Naive thymus-derived CD4-positive, alpha-beta T cell (primary cell): ENCODE results near the gene SCAF1. TPM values are rescaled to one million over a fixed set of nuclear protein-coding genes. Genes with fewer than 3 reads are reported as not detected.

Experiments used
- ATAC-seq: fragments of 150-1000 bp; cut with Tn5 transposase; 2 replicates; pipeline ENCODE4 v1.10.0; 2021; ENCODE audit warnings: mild to moderate bottlenecking, moderate library complexity
- CTCF ChIA-PET: fragments of 350-600 bp; sonication (Branson Sonifier 250); formaldehyde crosslinking; loops from one replicate; lab custom pipeline; 2021; ENCODE audit warnings: antibody characterized with exemption; lab: Charles Lee
- POLR2A ChIA-PET: fragments of 350-600 bp; sonication (Branson Sonifier 250); formaldehyde crosslinking; loops from one replicate; lab custom pipeline; 2021; ENCODE audit warnings: antibody characterized with exemption, inconsistent platforms; lab: Charles Lee
- DNase-seq, 9 donors: peaks; one replicate each; pipeline versions ENCODE4 v3.0.0 to v3.0.0-alpha.2; 2020 to 2022; ENCODE audit warnings: mixed read lengths in 1 of 9
- H3K27ac ChIP-seq: one replicate; pipeline ENCODE4 v1.7.0; 2013; ENCODE audit warnings: mild to moderate bottlenecking, low read depth, low read length, moderate library complexity
- H3K27me3 ChIP-seq, 2 donors: one replicate each; pipeline ENCODE4 v1.7.0; 2013; ENCODE audit warnings: low read length in 2 of 2, mild to moderate bottlenecking in 2 of 2, moderate library complexity in 2 of 2; ENCODE audit not compliant: control insufficient read depth in 2 of 2, insufficient read depth in 2 of 2
- H3K36me3 ChIP-seq, 3 experiments: 1 replicate in 2 of 3; 2 replicates in 1 of 3; pipeline ENCODE4 v1.7.0; 2013; ENCODE audit warnings: low read length in 3 of 3, mild to moderate bottlenecking in 3 of 3, moderate library complexity in 1 of 3; ENCODE audit not compliant: insufficient read depth in 3 of 3, control insufficient read depth in 2 of 3
- H3K4me1 ChIP-seq, 2 donors: one replicate each; pipeline ENCODE4 v1.7.0; 2013; ENCODE audit warnings: low read length in 2 of 2, mild to moderate bottlenecking in 2 of 2, moderate library complexity in 1 of 2; ENCODE audit not compliant: control insufficient read depth in 2 of 2, insufficient read depth in 2 of 2
- H3K4me3 ChIP-seq: 2 replicates; pipeline ENCODE4 v1.7.0; 2013; ENCODE audit warnings: mild to moderate bottlenecking, low read length
- H3K9me3 ChIP-seq, 3 experiments: 1 replicate in 2 of 3; 2 replicates in 1 of 3; pipeline ENCODE4 v1.7.0; 2013; ENCODE audit warnings: low read length in 3 of 3; ENCODE audit not compliant: control insufficient read depth in 2 of 3
- H3K27ac Mint-ChIP-seq, 9 donors: one replicate each; pipeline ENCODE4 v1.8.0; 2020 to 2022; ENCODE audit warnings: mixed read lengths in 9 of 9, mild to moderate bottlenecking in 8 of 9, moderate library complexity in 5 of 9, inconsistent platforms in 2 of 9
- H3K27me3 Mint-ChIP-seq, 5 donors: one replicate each; pipeline ENCODE4 v1.8.0; 2021 to 2022; ENCODE audit warnings: mixed read lengths in 5 of 5, mild to moderate bottlenecking in 1 of 5
- H3K36me3 Mint-ChIP-seq, 5 donors: one replicate each; pipeline ENCODE4 v1.8.0; 2020 to 2022; ENCODE audit warnings: mixed read lengths in 5 of 5, mild to moderate bottlenecking in 3 of 5, inconsistent platforms in 1 of 5
- H3K4me1 Mint-ChIP-seq, 7 donors: one replicate each; pipeline ENCODE4 v1.8.0; 2020 to 2022; ENCODE audit warnings: mixed read lengths in 7 of 7, mild to moderate bottlenecking in 3 of 7, inconsistent platforms in 1 of 7
- H3K4me3 Mint-ChIP-seq, 10 donors: one replicate each; pipeline ENCODE4 v1.8.0; 2020 to 2022; ENCODE audit warnings: mild to moderate bottlenecking in 10 of 10, mixed read lengths in 10 of 10, moderate library complexity in 6 of 10, inconsistent platforms in 2 of 10
- H3K9me3 Mint-ChIP-seq, 11 donors: one replicate each; pipeline ENCODE4 v1.8.0; 2020 to 2022; ENCODE audit warnings: mixed read lengths in 11 of 11, mild to moderate bottlenecking in 4 of 11, inconsistent platforms in 1 of 11, moderate library complexity in 1 of 11
- intact Hi-C, 2 donors: fragments of 100-400 bp; cut with micrococcal nuclease; formaldehyde crosslinking; loops; one replicate each; pipeline ENCODE4 v1.15.1; 2023
- polyA plus RNA-seq, 2 donors: library from polyadenylated mRNA; unstranded; fragments of 300-500 nt; fragmentation: Illumina TruSeq; gene quantifications; one replicate each; pipeline ENCODE4 v1.2.3, GENCODE V29; 2021
- total RNA-seq, 6 experiments: library from RNA in 5 of 6; stranded (reverse) in 5 of 6; gene quantifications; 1 replicate in 5 of 6; 2 replicates in 1 of 6; pipeline ENCODE4 v1.2.3 and lab custom pipeline; 2021 to 2026

The SCAF1 gene
- total and polyA plus RNA-seq, 7 experiments from 2014 or later = 1.4 to 74.9 (median 42.0) TPM

GRCh38 chr19:49640113-49640898, 1.7 kb upstream of the SCAF1 start, which contains the start of gene RRAS:
RRAS (minus strand) TSS chr19:49640143; CDS start chr19:49640098, 45 bp downstream.
- peak within 1 kb of the TSS; percentile 86 to 98 (median 93) for H3K4me3 Mint-ChIP-seq
- peaks cover 0 to 6% (median 0%) of the 10 kb centered on the region in 5 donors for H3K27me3 Mint-ChIP-seq
- Histone ChIP-seq H3K27me3 (no peaks in the 10 kb centered on the region), H3K4me3 (peak within 1 kb of the TSS; percentile 64), H3K27ac (peak within 1 kb of the TSS; percentile 95), H3K4me1 (peaks cover 27 to 40% of the 10 kb centered on the region in 2 donors), H3K9me3 (no peaks in the 10 kb centered on the region), H3K36me3 (peaks cover 0 to 10% (median 0%) of the 10 kb centered on the region in 3 experiments)
- H3K4me1 Mint-ChIP-seq = peaks cover 57 to 67% (median 63%) of the 10 kb centered on the region in 7 donors
- ChIA-PET POLR2A (interaction anchor here (0.6 to 11.1 kb wide), 21 partner anchors 15 to 309 kb away, joined by 3 to 187 read pairs (median 5); partner anchors contain the start of genes AKT1S1, AP2A1, BCL2L12 and IRF3), CTCF (interaction anchor here (0.6 to 1.8 kb wide), 11 partner anchors 25 to 906 kb away, joined by 3 to 11 read pairs (median 4); partner anchors contain the start of genes BCL2L12, IRF3 and RCN3)
- ATAC-seq (peak; percentile 78), DNase-seq (peak; percentile 91 to 100 (median 99))
- H3K27ac Mint-ChIP-seq = peak within 1 kb of the TSS; percentile 93 to 99 (median 99)
- H3K9me3 Mint-ChIP-seq = peaks cover 0 to 2% (median 0%) of the 10 kb centered on the region in 11 donors
- peaks cover 0 to 5% (median 0%) of the 10 kb centered on the region in 5 donors for H3K36me3 Mint-ChIP-seq
- intact Hi-C loops = loop anchor here (1.0 to 10.0 kb wide), 21 partner anchors 25 to 1470 kb away; partner anchors contain the start of genes AKT1S1 (in 1 of the 2), BCL2L12 (in 1 of the 2), C19orf73 (in 1 of the 2) and CYTH2 (in 1 of the 2)

GRCh38 chr19:49642492-49643035, 555 bp downstream of the SCAF1 start:
- H3K4me1 ChIP-seq = peaks cover 27 to 40% of the 10 kb centered on the region in 2 donors
- Mint-ChIP-seq H3K4me3 (peak overlapping the region; percentile 86 to 98 (median 92)), H3K9me3 (no peaks in the 10 kb centered on the region), H3K27me3 (peaks cover 0 to 6% (median 0%) of the 10 kb centered on the region in 5 donors), H3K27ac (peak overlapping the region; percentile 91 to 99 (median 95)), H3K4me1 (peaks cover 59 to 75% (median 68%) of the 10 kb centered on the region in 7 donors), H3K36me3 (peaks cover 0 to 9% (median 0%) of the 10 kb centered on the region in 5 donors)
- H3K27ac ChIP-seq = peak overlapping the region; percentile 99
- intact Hi-C loops = loop anchor here (1.0 to 10.0 kb wide), 7 partner anchors 23 to 1175 kb away; partner anchors contain the start of genes BCL2L12 (in 1 of the 2), C19orf73 (in 1 of the 2), CYTH2 (in 1 of the 2) and DBP (in 1 of the 2)
- DNase-seq = no peak
- no peak for ATAC-seq
- peak overlapping the region; percentile 66 for H3K4me3 ChIP-seq
- ChIA-PET CTCF (interaction anchor here (0.6 to 1.4 kb wide), 3 partner anchors 30 to 1084 kb away, joined by 4 to 5 read pairs (median 5); no protein-coding TSS in a partner anchor), POLR2A (interaction anchor here (0.5 to 11.1 kb wide), 17 partner anchors 8 to 506 kb away, joined by 3 to 187 read pairs (median 4); partner anchors contain the start of genes AP2A1, BCL2L12, CD37 and IRF3)
- no peaks in the 10 kb centered on the region for H3K27me3 ChIP-seq
- no peaks in the 10 kb centered on the region for H3K9me3 ChIP-seq
- H3K36me3 ChIP-seq = peaks cover 0 to 32% (median 0%) of the 10 kb centered on the region in 3 experiments

GRCh38 chr19:49643466-49643865, 1.5 kb downstream of the SCAF1 start:
- Histone ChIP-seq H3K27me3 (no peaks in the 10 kb centered on the region), H3K27ac (peak overlapping the region; percentile 99), H3K4me1 (peaks cover 27 to 32% of the 10 kb centered on the region in 2 donors), H3K9me3 (no peaks in the 10 kb centered on the region), H3K4me3 (no peak overlapping the region), H3K36me3 (peaks cover 0 to 37% (median 0%) of the 10 kb centered on the region in 3 experiments)
- ATAC-seq = no peak
- H3K4me3 Mint-ChIP-seq = peak overlapping the region; percentile 86 to 98 (median 92)
- ChIA-PET POLR2A (interaction anchor here (1.0 to 11.1 kb wide), 5 partner anchors 9 to 63 kb away, joined by 3 to 187 read pairs (median 4); partner anchors contain the start of genes BCL2L12, IRF3, NOSIP and PRMT1), CTCF (interaction anchor here (1.0 to 1.4 kb wide), 3 partner anchors 29 to 136 kb away, joined by 3 to 7 read pairs (median 5); no protein-coding TSS in a partner anchor)
- H3K27me3 Mint-ChIP-seq = peaks cover 0 to 5% (median 0%) of the 10 kb centered on the region in 5 donors
- peaks cover 50 to 66% (median 59%) of the 10 kb centered on the region in 7 donors for H3K4me1 Mint-ChIP-seq
- H3K36me3 Mint-ChIP-seq = peaks cover 0 to 9% (median 0%) of the 10 kb centered on the region in 5 donors
- no peaks in the 10 kb centered on the region for H3K9me3 Mint-ChIP-seq
- peak overlapping the region; percentile 34 to 99 (median 91) for H3K27ac Mint-ChIP-seq
- DNase-seq = no peak
- intact Hi-C loops = loop anchor here (2.0 to 10.0 kb wide), 6 partner anchors 165 to 1176 kb away; partner anchors contain the start of genes C19orf73 (in 1 of the 2), CYTH2 (in 1 of the 2), DBP (in 1 of the 2) and FAM83E (in 1 of the 2)

- peaks cover 0 to 14% (median 0%) of the 10 kb centered on the region in 5 donors for H3K36me3 Mint-ChIP-seq
- intact Hi-C loops = loop anchor here in 1 of 2 donors (10.0 kb wide), 1 partner anchor 1031 kb away; the partner anchor contains the start of genes FAM83E, RPL18 and SPHK2
- H3K27ac Mint-ChIP-seq = peak overlapping the region in 2 of 9 donors; percentile 25 to 67
- DNase-seq (no peak), ATAC-seq (no peak)
- H3K9me3 ChIP-seq = no peaks in the 10 kb centered on the region
- H3K27me3 Mint-ChIP-seq = peaks cover 0 to 2% (median 0%) of the 10 kb centered on the region in 5 donors
- CTCF ChIA-PET = no interaction called here
- POLR2A ChIA-PET = interaction anchor here (1.2 to 11.1 kb wide), 2 partner anchors 17 to 55 kb away, joined by 4 to 187 read pairs; partner anchors contain the start of genes BCL2L12, IRF3 and PRR12
- H3K4me1 Mint-ChIP-seq = peaks cover 35 to 46% (median 43%) of the 10 kb centered on the region in 7 donors
- no peaks in the 10 kb centered on the region for H3K9me3 Mint-ChIP-seq
- no peak overlapping the region for H3K4me3 Mint-ChIP-seq
- no peak overlapping the region for H3K4me3 ChIP-seq
- no peak overlapping the region for H3K27ac ChIP-seq
- no peaks in the 10 kb centered on the region for H3K27me3 ChIP-seq
- peaks cover 0 to 56% (median 0%) of the 10 kb centered on the region in 3 experiments for H3K36me3 ChIP-seq
- H3K4me1 ChIP-seq = peaks cover 18 to 21% of the 10 kb centered on the region in 2 donors
These were observed 3.6 kb downstream of the SCAF1 start for GRCh38 chr19:49645592-49645991.

- Mint-ChIP-seq H3K27me3 (peaks cover 0 to 2% (median 0%) of the 10 kb centered on the region in 5 donors), H3K27ac (peak overlapping the region in 1 of 9 donors; percentile 75), H3K36me3 (peaks cover 0 to 14% (median 0%) of the 10 kb centered on the region in 5 donors), H3K4me1 (peaks cover 31 to 42% (median 40%) of the 10 kb centered on the region in 7 donors), H3K9me3 (no peaks in the 10 kb centered on the region), H3K4me3 (peak overlapping the region in 1 of 10 donors; percentile 34)
- POLR2A ChIA-PET = interaction anchor here (1.2 to 11.1 kb wide), 2 partner anchors 16 to 55 kb away, joined by 4 to 187 read pairs; partner anchors contain the start of genes BCL2L12, IRF3 and PRR12
- H3K9me3 ChIP-seq = no peaks in the 10 kb centered on the region
- intact Hi-C loops = loop anchor here in 1 of 2 donors (10.0 kb wide), 1 partner anchor 1031 kb away; the partner anchor contains the start of genes FAM83E, RPL18 and SPHK2
- DNase-seq = no peak
- H3K4me3 ChIP-seq = no peak overlapping the region
- peaks cover 16 to 17% of the 10 kb centered on the region in 2 donors for H3K4me1 ChIP-seq
- no peak for ATAC-seq
- CTCF ChIA-PET = no interaction called here
- no peak overlapping the region for H3K27ac ChIP-seq
- no peaks in the 10 kb centered on the region for H3K27me3 ChIP-seq
- peaks cover 0 to 58% (median 0%) of the 10 kb centered on the region in 3 experiments for H3K36me3 ChIP-seq
These were observed 4.0 kb downstream of the SCAF1 start for GRCh38 chr19:49645995-49646394.
